Tibial artery (tissue), 4 donors: Measurements from ENCODE around the gene DDX1.
A peak's percentile ranks its signal among the peaks of the same experiment; 100 is the strongest.

Experiments used
- DNase-seq, 2 donors: peaks; one replicate each; pipeline ENCODE4 v3.0.0-alpha.2; 2019
- H3K27ac ChIP-seq, 2 donors: fragments of 200-600 bp; sonication (generic) in 1 of 2; 1 replicate in 1 of 2; 2 replicates in 1 of 2; pipeline ENCODE4 v1.5.1; 2018 to 2019; ENCODE audit warnings: mild to moderate bottlenecking in 1 of 2
- H3K27me3 ChIP-seq, 2 donors: fragments of 200-600 bp; sonication (generic) in 1 of 2; one replicate each; pipeline versions ENCODE4 v1.5.1 to v1.6.0; 2016 to 2019
- H3K36me3 ChIP-seq, 3 donors: fragments of 200-600 bp; sonication (generic) in 2 of 3; one replicate each; pipeline ENCODE4 v1.5.1; 2016 to 2019; ENCODE audit warnings: mild to moderate bottlenecking in 2 of 3
- H3K4me1 ChIP-seq, 4 donors: fragments of 200-600 bp; sonication (generic) in 2 of 4; 1 replicate in 3 of 4; 2 replicates in 1 of 4; pipeline ENCODE4 v1.5.1; 2016 to 2019
- H3K4me3 ChIP-seq, 2 donors: fragments of 200-600 bp; sonication (generic) in 1 of 2; 1 replicate in 1 of 2; 2 replicates in 1 of 2; pipeline ENCODE4 v1.5.1; 2018 to 2019; ENCODE audit warnings: mild to moderate bottlenecking in 2 of 2
- H3K9me3 ChIP-seq, 3 donors: fragments of 200-600 bp; sonication (generic) in 1 of 3; one replicate each; pipeline ENCODE4 v1.5.1; 2016 to 2019
- CTCF ChIP-seq, 2 experiments: fragments of 200-600 bp in 1 of 2; fragments of 450-650 bp in 1 of 2; IDR thresholded peaks; one replicate each; pipeline ENCODE4 v1.5.1; 2017 to 2019; ENCODE audit warnings: antibody characterized with exemption in 2 of 2, mild to moderate bottlenecking in 1 of 2, moderate library complexity in 1 of 2
- intact Hi-C: fragments of 100-400 bp; cut with DNase I; formaldehyde crosslinking; loops from one replicate; pipeline ENCODE4 v1.15.0; 2023; ENCODE audit warnings: low total_unique reads

DDX1 gene

GRCh38 chr2:15664273-15665066, 72.8 kb downstream of the DDX1 start:
- Histone ChIP-seq H3K27me3 (peaks cover 0 to 20% of the 10 kb centered on the region in 2 donors), H3K36me3 (no peaks in the 10 kb centered on the region), H3K4me1 (no peaks in the 10 kb centered on the region), H3K4me3 (no peak overlapping the region), H3K9me3 (no peaks in the 10 kb centered on the region), H3K27ac (no peak overlapping the region)
- no peak for DNase-seq
- TF ChIP-seq CTCF (IDR thresholded peaks at IDR 0.05) = no peak
- intact Hi-C loops = no loop called here

DNA sequence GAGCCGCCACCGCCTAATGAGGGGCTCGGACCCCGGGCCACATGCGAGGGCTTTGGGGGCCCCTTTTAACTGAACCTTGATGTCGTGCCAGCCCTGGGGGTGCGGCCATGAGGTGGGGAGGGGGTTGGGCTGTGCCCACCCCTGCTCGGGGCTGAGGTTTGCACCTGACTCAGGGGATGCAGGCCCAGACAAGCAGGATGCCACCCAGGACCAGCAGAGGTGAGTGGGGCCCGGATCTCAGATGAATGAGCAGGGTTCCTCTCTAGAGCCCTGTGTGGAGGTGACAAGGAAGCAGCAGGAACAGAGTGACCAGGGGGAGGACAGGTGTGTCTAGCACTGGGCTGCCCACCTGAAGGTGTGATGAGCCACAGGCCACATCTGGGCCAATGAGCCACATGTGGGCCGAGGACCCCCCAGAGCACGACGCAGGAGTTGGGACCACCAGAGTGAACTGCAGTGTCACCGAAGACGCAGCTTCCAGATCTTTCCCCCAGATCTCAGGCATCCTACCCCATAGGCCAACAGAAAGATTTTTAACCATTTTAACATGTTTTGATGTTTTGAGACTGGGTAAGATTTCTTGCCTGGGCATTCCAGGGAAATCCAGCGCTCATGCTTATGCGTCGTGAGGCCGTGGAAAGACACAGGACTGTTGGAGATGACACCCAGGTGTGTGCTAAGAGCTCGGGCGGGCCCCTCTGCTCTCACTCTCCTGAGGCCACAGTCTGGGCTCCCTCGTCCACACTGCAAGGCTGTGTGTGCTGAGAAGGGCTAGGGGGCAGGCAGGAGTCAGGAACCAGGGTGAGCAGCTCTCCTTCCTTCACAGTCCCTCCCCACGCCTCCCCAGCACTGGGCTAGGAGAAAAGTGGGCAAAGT, 73.6 kb downstream of the DDX1 start:
- DNase-seq = peak in 1 of 2 donors; percentile 58
- H3K4me3 ChIP-seq = no peak overlapping the region
- no peak for TF ChIP-seq CTCF (IDR thresholded peaks at IDR 0.05)
- no peaks in the 10 kb centered on the region for H3K4me1 ChIP-seq
- H3K27me3 ChIP-seq = peaks cover 0 to 20% of the 10 kb centered on the region in 2 donors
- H3K36me3 ChIP-seq = no peaks in the 10 kb centered on the region
- H3K9me3 ChIP-seq = no peaks in the 10 kb centered on the region
- intact Hi-C loops = no loop called here
- H3K27ac ChIP-seq = no peak overlapping the region

GRCh38 chr2:15665943-15666460, 74.3 kb downstream of the DDX1 start:
- peak in 1 of 2 donors; percentile 34 for DNase-seq
- no peak overlapping the region for H3K4me3 ChIP-seq
- H3K36me3 ChIP-seq = no peaks in the 10 kb centered on the region
- no peak overlapping the region for H3K27ac ChIP-seq
- H3K9me3 ChIP-seq = no peaks in the 10 kb centered on the region
- H3K4me1 ChIP-seq = no peaks in the 10 kb centered on the region
- TF ChIP-seq CTCF (IDR thresholded peaks at IDR 0.05) = no peak
- peaks cover 0 to 20% of the 10 kb centered on the region in 2 donors for H3K27me3 ChIP-seq
- intact Hi-C loops = no loop called here

- no peaks in the 10 kb centered on the region for H3K4me1 ChIP-seq
- H3K27ac ChIP-seq = no peak overlapping the region
- peak in 1 of 2 donors; percentile 28 for DNase-seq
- no peak overlapping the region for H3K4me3 ChIP-seq
- no peak for TF ChIP-seq CTCF (IDR thresholded peaks at IDR 0.05)
- H3K36me3 ChIP-seq = no peaks in the 10 kb centered on the region
- peaks cover 0 to 20% of the 10 kb centered on the region in 2 donors for H3K27me3 ChIP-seq
- intact Hi-C loops = no loop called here
- no peaks in the 10 kb centered on the region for H3K9me3 ChIP-seq
Observed at GRCh38 chr2:15666861-15667808, 75.5 kb downstream of the DDX1 start.
